Limb (tissue), 2 donors: ENCODE data around the gene GSTT4.
"Not testable (repeated sequence)": the region's sequence is repeated elsewhere in the genome, so short reads cannot be mapped to it uniquely, and the experiment has no call there.

Source experiments
- DNase-seq, 2 donors: peaks; one replicate each; pipeline ENCODE4 v3.0.0-alpha.2; 2016; ENCODE audit errors: extremely low spot score in 2 of 2

The GSTT4 gene

GRCh38 chr22:24025475-24025874 is 20.2 kb upstream of the GSTT4 start:
- DNase-seq = no peak

- DNase-seq = no peak
Observed at GRCh38 chr22:24024354-24024753, 19.1 kb upstream of the GSTT4 start.

DNA sequence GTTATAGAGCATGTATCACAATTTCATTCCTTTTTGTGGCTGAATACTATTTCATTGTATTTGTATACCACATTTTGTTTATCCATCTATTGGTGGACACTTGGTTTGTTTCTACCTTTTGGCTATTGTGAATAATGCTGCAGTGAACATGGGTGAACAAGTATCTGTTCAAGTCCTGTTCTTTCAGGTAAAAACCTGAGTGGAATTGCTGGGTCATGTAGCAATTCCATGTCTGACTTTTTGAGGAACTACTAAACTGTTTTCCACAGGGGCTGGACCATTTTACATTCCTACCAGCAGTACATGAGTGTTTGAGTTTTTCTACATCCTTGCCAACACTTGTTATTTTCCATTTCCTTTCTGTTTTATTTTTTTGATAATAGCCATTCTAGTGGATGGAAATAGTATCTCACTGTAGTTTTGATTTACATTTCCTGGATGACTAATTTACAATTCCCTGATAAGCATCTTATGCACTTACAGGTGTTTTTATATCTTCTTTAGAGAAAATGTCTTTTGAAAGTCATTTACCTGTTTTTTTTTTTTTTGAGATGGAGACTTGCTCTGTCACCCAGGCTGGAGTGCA is 18.0 kb upstream of the GSTT4 start:
- DNase-seq = no peak

DNA sequence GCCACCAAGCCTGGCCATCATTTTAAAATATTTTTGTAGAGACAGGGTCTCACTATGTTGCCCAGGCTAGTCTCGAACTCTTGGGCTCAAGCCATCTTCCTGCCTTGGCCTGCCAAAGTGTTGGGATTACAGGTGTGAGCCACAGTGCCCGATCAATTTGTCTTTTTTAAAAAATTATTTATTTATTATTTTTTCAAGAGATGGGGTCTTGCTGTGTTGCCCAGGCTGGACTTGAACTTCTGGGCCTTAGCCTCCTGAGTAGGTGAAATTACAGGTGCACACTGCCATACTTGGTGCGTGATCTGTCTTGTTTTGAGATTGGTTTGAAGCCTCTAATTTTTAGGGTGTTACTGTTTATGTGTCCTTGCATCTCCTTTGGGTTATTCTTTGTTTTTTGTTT is 16.1 kb upstream of the GSTT4 start:
- DNase-seq = no peak

- no peak for DNase-seq
Observed at GRCh38 chr22:24016156-24016555, 10.9 kb upstream of the GSTT4 start.

GRCh38 chr22:24011735-24012068 is 6.4 kb upstream of the GSTT4 start:
- DNase-seq = peak in 1 of 2 donors; percentile 49

DNA sequence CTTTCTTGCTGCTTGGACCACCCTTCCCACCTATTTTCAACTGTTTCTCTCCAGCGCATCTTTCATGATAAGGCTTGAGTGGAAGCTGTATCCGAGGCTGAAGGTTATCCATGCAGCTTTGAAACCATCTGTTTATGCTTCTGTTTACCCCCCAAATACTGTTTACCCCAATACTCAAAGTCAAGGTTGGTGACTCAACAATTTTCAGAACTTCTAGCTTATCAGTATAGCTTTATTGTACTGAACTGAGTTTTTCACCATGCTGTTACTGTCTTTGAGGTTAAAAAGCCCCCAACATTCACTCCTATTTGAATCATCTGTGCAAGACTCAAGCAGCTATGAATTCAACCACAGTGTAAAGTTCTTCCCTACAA is 4.8 kb upstream of the GSTT4 start:
- no peak for DNase-seq

DNA sequence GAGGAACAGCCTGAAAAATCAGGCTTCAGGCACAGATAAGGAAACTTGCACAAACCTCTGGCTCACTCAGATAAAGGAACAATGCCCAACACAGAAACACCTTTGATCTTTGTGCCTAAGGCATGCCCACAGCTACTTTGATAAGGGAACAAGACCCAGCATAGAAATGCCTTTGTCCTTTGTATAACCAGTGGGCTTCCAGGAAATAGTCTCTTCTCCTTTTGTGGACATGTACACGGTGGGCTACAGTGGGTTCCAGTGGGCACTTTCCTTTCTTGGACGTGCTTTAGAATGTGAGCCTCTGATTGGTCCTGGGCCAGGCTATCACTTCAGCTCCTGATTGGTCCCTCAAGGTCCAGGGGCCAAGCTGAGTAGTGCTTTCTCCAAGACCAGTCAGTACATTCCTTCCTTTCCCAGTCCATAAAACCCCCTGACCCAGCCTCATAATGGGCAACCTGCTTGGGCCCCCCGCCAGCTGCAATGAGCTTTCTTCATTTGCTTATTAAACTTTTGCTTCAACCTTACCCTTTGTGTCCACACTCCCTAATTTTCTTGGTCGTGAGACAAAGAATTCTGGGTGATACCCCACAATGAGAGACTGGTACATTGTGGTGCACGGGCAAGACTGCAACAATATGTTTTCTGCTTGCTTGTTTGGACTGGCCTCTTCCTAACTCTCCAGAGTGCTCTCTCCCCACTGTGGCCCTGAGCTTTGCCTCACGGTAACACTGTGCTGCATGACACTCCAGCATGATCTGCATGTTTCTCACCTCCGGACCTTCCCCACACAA is 4.2 kb upstream of the GSTT4 start:
- no peak for DNase-seq

- DNase-seq = no peak
Observed at GRCh38 chr22:24008381-24009226, 3.4 kb upstream of the GSTT4 start.

GRCh38 chr22:24008022-24008283 is 2.7 kb upstream of the GSTT4 start:
- no peak for DNase-seq

- no peak for DNase-seq
Observed at GRCh38 chr22:24007253-24008021, 2.2 kb upstream of the GSTT4 start.

DNA sequence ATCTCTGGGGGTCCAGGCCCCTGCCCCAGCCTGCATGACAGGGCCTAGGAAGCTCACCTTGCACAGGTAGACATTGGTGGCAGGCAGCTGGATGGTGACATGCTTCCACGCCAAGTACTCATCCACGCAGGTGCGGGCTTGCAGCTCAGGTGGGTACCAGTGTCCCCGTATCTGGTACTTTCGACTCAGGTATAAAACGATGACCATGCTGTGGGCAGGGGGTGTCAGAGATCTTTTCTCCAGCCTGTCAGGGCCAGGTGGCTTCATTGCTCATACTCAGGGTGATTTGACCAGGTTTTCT is 1.6 kb upstream of the GSTT4 start:
- DNase-seq = no peak

GRCh38 chr22:24006207-24006913 is 1.1 kb upstream of the GSTT4 start:
- no peak for DNase-seq

DNA sequence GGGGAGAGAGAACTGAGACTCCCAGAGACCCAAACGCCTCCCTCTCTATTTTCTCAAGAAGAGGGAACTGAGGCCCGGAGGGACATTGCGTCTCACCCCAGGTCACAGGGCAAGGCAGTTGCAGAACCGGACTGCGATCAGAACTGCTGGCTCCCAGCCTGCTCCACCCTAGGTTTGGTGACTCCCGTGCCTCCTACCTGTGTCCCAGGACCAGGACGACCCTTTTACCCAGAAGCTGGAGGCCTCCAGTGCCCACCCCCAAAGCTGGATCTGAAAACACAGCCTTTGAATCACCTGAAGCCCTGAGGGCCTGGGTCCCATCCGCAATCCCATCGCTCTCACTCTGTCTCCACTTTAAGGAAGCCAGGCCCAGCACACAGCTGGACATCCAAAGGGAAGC is 1.4 kb downstream of the GSTT4 start:
- DNase-seq = no peak

- no peak for DNase-seq
Observed at GRCh38 chr22:24002851-24003250, 2.4 kb downstream of the GSTT4 start.

- no peak for DNase-seq
Observed at GRCh38 chr22:24002272-24002671, 3.0 kb downstream of the GSTT4 start.

GRCh38 chr22:24001314-24001713 is 3.9 kb downstream of the GSTT4 start:
- DNase-seq = no peak

GRCh38 chr22:23999779-24000178 is 5.5 kb downstream of the GSTT4 start:
- DNase-seq = not testable (repeated sequence)

DNA sequence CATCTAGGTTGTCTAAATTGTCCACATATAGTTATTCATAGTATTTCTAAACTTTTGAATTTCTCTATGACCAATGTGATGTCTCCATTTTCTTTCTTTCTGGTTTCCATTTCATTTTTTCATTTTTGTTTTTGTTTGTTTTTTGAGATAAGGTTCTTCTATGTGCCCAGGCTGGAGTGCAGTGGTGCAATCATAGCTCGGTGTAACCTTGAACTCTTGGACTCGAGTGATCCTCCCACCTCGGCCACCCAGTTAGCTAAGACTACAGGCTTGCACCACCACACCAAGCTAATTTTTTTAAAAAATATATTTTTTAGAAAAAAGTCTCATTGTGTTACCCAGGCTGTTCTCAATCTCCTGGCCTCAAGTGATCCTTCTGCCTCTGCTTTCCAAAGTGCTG is 8.2 kb downstream of the GSTT4 start:
- no peak for DNase-seq

DNA sequence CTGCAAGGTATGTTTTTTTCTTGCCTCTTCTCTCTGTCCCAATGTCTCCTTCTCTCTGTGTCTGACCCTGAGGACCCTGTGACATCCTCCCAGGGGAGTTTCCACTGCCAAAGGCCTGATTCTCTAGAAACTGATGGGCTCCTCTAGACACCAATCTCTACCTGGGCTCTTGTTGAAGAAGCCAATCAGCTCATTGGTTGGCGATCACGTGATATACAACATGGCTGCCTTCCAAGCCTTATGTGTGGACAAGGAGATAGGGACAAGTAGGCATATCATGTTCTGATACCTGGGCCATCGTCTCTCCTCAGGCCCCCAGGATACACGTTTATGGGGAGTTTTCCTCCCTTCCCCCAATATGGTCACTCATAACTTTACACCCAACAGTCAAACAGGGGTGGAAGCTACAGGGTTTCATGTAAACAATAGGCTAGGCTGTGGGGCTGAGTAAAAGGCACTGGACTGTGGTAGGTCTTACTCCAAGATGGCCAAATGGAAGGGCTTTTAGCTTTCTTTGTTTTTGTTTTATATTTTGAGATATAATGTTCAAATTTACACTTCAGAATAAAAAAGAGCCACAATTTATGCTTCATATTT is 11.6 kb downstream of the GSTT4 start:
- not testable (repeated sequence) for DNase-seq

DNA sequence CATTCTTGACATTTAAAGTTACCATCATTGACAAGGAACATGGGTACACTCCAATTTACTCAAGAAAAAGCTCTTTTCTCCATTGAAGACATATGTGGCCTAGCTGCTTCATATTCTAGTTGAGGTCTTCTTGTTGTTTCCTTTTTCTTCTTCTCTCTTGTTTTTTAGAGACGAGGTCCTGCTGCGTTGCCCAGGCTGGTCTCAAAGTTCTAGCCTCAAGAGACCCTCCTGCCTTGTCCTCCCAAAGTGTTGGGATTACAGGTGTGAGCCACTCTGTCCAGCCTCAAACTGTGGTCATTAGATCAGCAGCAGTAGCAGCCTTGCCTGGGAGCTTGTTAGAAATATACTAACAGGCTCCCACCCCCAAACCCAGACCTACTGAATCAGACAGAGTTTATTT is 12.2 kb downstream of the GSTT4 start:
- not testable (repeated sequence) for DNase-seq
